Measurements from ENCODE around the gene TBC1D30. TPM values are rescaled to one million over a fixed set of nuclear protein-coding genes. Genes with fewer than 3 reads are reported as not detected.

TBC1D30 gene
- total RNA-seq, 1 experiment from 2014 or later = 2.0 TPM

- intact Hi-C loops (cut with micrococcal nuclease; ENCODE audit: unreplicated experiment) = loop anchor here (5.0 to 10.0 kb wide), 6 partner anchors 216 to 1803 kb away; partner anchors contain the start of gene WIF1
- DNase-seq (ENCODE audit: low spot score) = no peak
- BruUV-seq (replicated peaks) = no TSS peak
- CTCF ChIA-PET = interaction anchor here (1.0 kb wide), 1 partner anchor 341 kb away, joined by 7 read pairs; no protein-coding TSS in a partner anchor
- Histone ChIP-seq H3K4me3 (ENCODE audit: low read depth, low read length, poor library complexity, severe bottlenecking) (no peak overlapping the region), H3K27ac (ENCODE audit: low read depth, low read length, poor library complexity, severe bottlenecking) (no peak overlapping the region), H3K4me1 (ENCODE audit: insufficient read depth, low read length, poor library complexity, severe bottlenecking) (no peaks in the 10 kb centered on the region), H3K27me3 (replicated peaks; ENCODE audit: insufficient read depth, low read depth, low read length, poor library complexity) (peaks cover 5% of the 10 kb centered on the region), H3K9me3 (ENCODE audit: low read depth, low read length, poor library complexity, severe bottlenecking) (no peaks in the 10 kb centered on the region), H3K36me3 (ENCODE audit: insufficient read depth, low read length, poor library complexity, severe bottlenecking) (no peaks in the 10 kb centered on the region)
- POLR2A ChIA-PET (ENCODE audit: low non-redundant PET) = no interaction called here
- no peak for TF ChIP-seq EZH2 (IDR thresholded peaks at IDR 0.05; ENCODE audit: borderline replicate concordance, low read depth, low read length, poor library complexity, severe bottlenecking)
- TF ChIP-seq, protein P1, sequence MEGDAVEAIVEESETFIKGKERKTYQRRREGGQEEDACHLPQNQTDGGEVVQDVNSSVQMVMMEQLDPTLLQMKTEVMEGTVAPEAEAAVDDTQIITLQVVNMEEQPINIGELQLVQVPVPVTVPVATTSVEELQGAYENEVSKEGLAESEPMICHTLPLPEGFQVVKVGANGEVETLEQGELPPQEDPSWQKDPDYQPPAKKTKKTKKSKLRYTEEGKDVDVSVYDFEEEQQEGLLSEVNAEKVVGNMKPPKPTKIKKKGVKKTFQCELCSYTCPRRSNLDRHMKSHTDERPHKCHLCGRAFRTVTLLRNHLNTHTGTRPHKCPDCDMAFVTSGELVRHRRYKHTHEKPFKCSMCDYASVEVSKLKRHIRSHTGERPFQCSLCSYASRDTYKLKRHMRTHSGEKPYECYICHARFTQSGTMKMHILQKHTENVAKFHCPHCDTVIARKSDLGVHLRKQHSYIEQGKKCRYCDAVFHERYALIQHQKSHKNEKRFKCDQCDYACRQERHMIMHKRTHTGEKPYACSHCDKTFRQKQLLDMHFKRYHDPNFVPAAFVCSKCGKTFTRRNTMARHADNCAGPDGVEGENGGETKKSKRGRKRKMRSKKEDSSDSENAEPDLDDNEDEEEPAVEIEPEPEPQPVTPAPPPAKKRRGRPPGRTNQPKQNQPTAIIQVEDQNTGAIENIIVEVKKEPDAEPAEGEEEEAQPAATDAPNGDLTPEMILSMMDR (conservative IDR thresholded peaks at IDR 0.05; ENCODE audit: low read depth, low read length) = no peak
Measured at GRCh38 chr12:64891629-64892028, 67.2 kb downstream of the TBC1D30 start.

DNA sequence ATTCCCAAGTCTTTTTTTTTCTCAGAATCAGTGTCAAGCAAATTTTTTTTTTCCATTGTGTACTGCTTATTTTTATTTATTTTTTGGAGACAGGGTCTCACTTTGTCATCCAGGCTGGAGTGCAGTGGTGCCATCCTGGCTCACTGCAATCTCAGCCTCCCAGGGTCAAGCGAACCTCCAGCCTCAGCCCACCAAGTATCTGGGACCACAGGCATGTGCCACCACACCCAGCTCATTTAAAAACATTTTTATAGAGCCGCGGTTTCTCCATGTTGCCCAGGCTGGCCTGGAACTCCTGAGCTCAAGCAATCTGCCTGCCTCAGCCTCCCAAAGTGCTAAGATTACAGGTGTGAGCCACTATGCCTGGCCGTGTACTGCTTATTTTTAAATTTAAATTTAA is 68.1 kb downstream of the TBC1D30 start:
- DNase-seq (ENCODE audit: low spot score) = no peak
- POLR2A ChIA-PET (ENCODE audit: low non-redundant PET) = no interaction called here
- no TSS peak for BruUV-seq (replicated peaks)
- no peaks in the 10 kb centered on the region for H3K9me3 ChIP-seq (ENCODE audit: low read depth, low read length, poor library complexity, severe bottlenecking)
- intact Hi-C loops (cut with micrococcal nuclease; ENCODE audit: unreplicated experiment) = loop anchor here (5.0 to 10.0 kb wide), 6 partner anchors 215 to 1802 kb away; partner anchors contain the start of gene WIF1
- H3K27ac ChIP-seq (ENCODE audit: low read depth, low read length, poor library complexity, severe bottlenecking) = no peak overlapping the region
- CTCF ChIA-PET = no interaction called here
- H3K4me3 ChIP-seq (ENCODE audit: low read depth, low read length, poor library complexity, severe bottlenecking) = no peak overlapping the region
- H3K27me3 ChIP-seq (replicated peaks; ENCODE audit: insufficient read depth, low read depth, low read length, poor library complexity) = peaks cover 5% of the 10 kb centered on the region
- TF ChIP-seq, protein P1 (conservative IDR thresholded peaks at IDR 0.05; ENCODE audit: low read depth, low read length) = no peak
- TF ChIP-seq EZH2 (IDR thresholded peaks at IDR 0.05; ENCODE audit: borderline replicate concordance, low read depth, low read length, poor library complexity, severe bottlenecking) = no peak
- H3K4me1 ChIP-seq (ENCODE audit: insufficient read depth, low read length, poor library complexity, severe bottlenecking) = no peaks in the 10 kb centered on the region
- H3K36me3 ChIP-seq (ENCODE audit: insufficient read depth, low read length, poor library complexity, severe bottlenecking) = no peaks in the 10 kb centered on the region

- H3K27me3 ChIP-seq (replicated peaks; ENCODE audit: insufficient read depth, low read depth, low read length, poor library complexity) = peaks cover 5% of the 10 kb centered on the region
- no peak overlapping the region for H3K27ac ChIP-seq (ENCODE audit: low read depth, low read length, poor library complexity, severe bottlenecking)
- ChIA-PET CTCF (no interaction called here), POLR2A (ENCODE audit: low non-redundant PET) (no interaction called here)
- TF ChIP-seq, protein P1 (conservative IDR thresholded peaks at IDR 0.05; ENCODE audit: low read depth, low read length) = no peak
- TF ChIP-seq EZH2 (IDR thresholded peaks at IDR 0.05; ENCODE audit: borderline replicate concordance, low read depth, low read length, poor library complexity, severe bottlenecking) = no peak
- H3K9me3 ChIP-seq (ENCODE audit: low read depth, low read length, poor library complexity, severe bottlenecking) = no peaks in the 10 kb centered on the region
- no peaks in the 10 kb centered on the region for H3K36me3 ChIP-seq (ENCODE audit: insufficient read depth, low read length, poor library complexity, severe bottlenecking)
- H3K4me3 ChIP-seq (ENCODE audit: low read depth, low read length, poor library complexity, severe bottlenecking) = no peak overlapping the region
- no peaks in the 10 kb centered on the region for H3K4me1 ChIP-seq (ENCODE audit: insufficient read depth, low read length, poor library complexity, severe bottlenecking)
- intact Hi-C loops (cut with micrococcal nuclease; ENCODE audit: unreplicated experiment) = loop anchor here (5.0 to 10.0 kb wide), 6 partner anchors 213 to 1801 kb away; partner anchors contain the start of gene WIF1
- BruUV-seq (replicated peaks) = no TSS peak
- no peak for DNase-seq (ENCODE audit: low spot score)
Measured at GRCh38 chr12:64893961-64894360, 69.5 kb downstream of the TBC1D30 start.
